Sigmoid colon (tissue), 7 donors: ENCODE measurements around the gene ATP9A. TPM values are rescaled to one million over a fixed set of nuclear protein-coding genes. Genes with fewer than 3 reads are reported as not detected.
"Not testable (repeated sequence)": the region's sequence is repeated elsewhere in the genome, so short reads cannot be mapped to it uniquely, and the experiment has no call there.

ENCODE experiments used
- DNase-seq: peaks from one replicate; pipeline ENCODE4 v3.0.0-alpha.2; 2019
- H3K27ac ChIP-seq, 4 donors: fragments of 200-600 bp; sonication (generic); one replicate each; pipeline ENCODE4 v1.5.1; 2016 to 2019; ENCODE audit warnings: mild to moderate bottlenecking in 1 of 4
- H3K27me3 ChIP-seq, 3 donors: fragments of 200-600 bp; sonication (generic); one replicate each; pipeline ENCODE4 v1.5.1; 2019; ENCODE audit warnings: mild to moderate bottlenecking in 1 of 3
- H3K36me3 ChIP-seq, 4 donors: fragments of 200-600 bp; sonication (generic); one replicate each; pipeline ENCODE4 v1.5.1; 2016 to 2019
- H3K4me1 ChIP-seq, 4 donors: fragments of 200-600 bp; sonication (generic); one replicate each; pipeline ENCODE4 v1.5.1; 2017 to 2019
- H3K4me3 ChIP-seq, 4 donors: fragments of 200-600 bp; sonication (generic); one replicate each; pipeline ENCODE4 v1.5.1; 2017 to 2019; ENCODE audit warnings: mild to moderate bottlenecking in 2 of 4, moderate library complexity in 1 of 4
- H3K9me3 ChIP-seq, 4 donors: fragments of 200-600 bp in 3 of 4; sonication (generic) in 3 of 4; one replicate each; pipeline versions ENCODE4 v1.5.1 to v1.6.1; 2013 to 2019
- EP300 ChIP-seq, 4 donors: sonication (generic); formaldehyde crosslinking; IDR thresholded peaks; one replicate each; pipeline ENCODE4 v1.6.1; 2017; ENCODE audit warnings: antibody characterized with exemption in 4 of 4
- POLR2A ChIP-seq, 2 donors: fragments of 450-650 bp; IDR thresholded peaks; one replicate each; pipeline ENCODE4 v1.6.1; 2016; ENCODE audit warnings: antibody characterized with exemption in 2 of 2, mild to moderate bottlenecking in 2 of 2, moderate library complexity in 2 of 2
- POLR2AphosphoS5 ChIP-seq, 4 donors: sonication (generic); formaldehyde crosslinking; IDR thresholded peaks; one replicate each; pipeline ENCODE4 v1.6.1; 2017; ENCODE audit warnings: antibody characterized with exemption in 4 of 4
- WGBS, 2 donors: extraction: QIAGEN DNeasy Blood & Tissue Kit; methylation state at CpG; one replicate each; pipeline ENCODE4 v1.1.7; 2013; 5-methylcytosine and 5-hydroxymethylcytosine counted together
- intact Hi-C: fragments of 100-400 bp; cut with DNase I; formaldehyde crosslinking; loops from one replicate; pipeline ENCODE4 v1.15.1; 2023
- polyA plus RNA-seq, 3 donors: library from polyadenylated mRNA; stranded (reverse); fragments of 200-250 nt; gene quantifications; one replicate each; pipeline ENCODE4 v1.2.3, GENCODE V29; 2013
- total RNA-seq, 4 donors: library from RNA; depleted of rRNA; stranded (reverse); fragments of >200 nt; gene quantifications; one replicate each; pipeline ENCODE4 v1.1.0, GENCODE V29; 2016
- TF ChIP-seq, protein P1 (sequence below), 4 experiments: fragments of 450-650 bp in 3 of 4; fragments of 200-600 bp in 1 of 4; IDR thresholded peaks; one replicate each; pipeline ENCODE4 v1.5.1; 2016 to 2019; ENCODE audit warnings: antibody characterized with exemption in 4 of 4, mild to moderate bottlenecking in 3 of 4, moderate library complexity in 2 of 4
- donor health status: healthy with polysubstance abuse.
- donor health status: Bipolar disorder and iron deficiency.
- donor health status: healthy.

ATP9A gene
- total and polyA plus RNA-seq, 7 donors = 4.2 to 34.8 (median 31.0) TPM

DNA sequence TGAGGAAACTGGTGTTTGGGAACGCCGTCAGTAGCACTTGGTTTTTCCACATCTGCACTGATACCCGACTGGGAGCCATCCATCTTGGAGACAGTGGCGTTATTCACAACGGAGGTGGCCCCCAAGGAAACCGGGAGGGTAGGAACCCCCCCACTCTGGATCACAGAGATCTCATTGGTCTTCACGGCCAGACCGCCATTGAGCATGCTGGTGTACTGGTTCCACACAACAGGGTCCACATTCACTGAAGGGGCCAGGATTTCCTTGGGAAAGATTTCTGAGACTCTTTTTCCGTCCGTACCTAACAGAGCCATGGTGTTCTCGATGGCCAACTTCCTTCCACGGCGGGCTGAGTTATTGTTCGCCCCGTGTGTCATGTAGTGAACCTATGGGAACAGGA is 16.1 kb upstream of the ATP9A start:
- 89 to 95% methylated on average over 15 of the region's 15 CpGs for WGBS, 2 donors
- H3K4me3 ChIP-seq = no peak overlapping the region
- no peaks in the 10 kb centered on the region for H3K4me1 ChIP-seq
- H3K36me3 ChIP-seq = no peaks in the 10 kb centered on the region
- H3K9me3 ChIP-seq = peaks cover 0 to 3% (median 0%) of the 10 kb centered on the region in 4 donors
- DNase-seq = no peak
- TF ChIP-seq, protein P1, sequence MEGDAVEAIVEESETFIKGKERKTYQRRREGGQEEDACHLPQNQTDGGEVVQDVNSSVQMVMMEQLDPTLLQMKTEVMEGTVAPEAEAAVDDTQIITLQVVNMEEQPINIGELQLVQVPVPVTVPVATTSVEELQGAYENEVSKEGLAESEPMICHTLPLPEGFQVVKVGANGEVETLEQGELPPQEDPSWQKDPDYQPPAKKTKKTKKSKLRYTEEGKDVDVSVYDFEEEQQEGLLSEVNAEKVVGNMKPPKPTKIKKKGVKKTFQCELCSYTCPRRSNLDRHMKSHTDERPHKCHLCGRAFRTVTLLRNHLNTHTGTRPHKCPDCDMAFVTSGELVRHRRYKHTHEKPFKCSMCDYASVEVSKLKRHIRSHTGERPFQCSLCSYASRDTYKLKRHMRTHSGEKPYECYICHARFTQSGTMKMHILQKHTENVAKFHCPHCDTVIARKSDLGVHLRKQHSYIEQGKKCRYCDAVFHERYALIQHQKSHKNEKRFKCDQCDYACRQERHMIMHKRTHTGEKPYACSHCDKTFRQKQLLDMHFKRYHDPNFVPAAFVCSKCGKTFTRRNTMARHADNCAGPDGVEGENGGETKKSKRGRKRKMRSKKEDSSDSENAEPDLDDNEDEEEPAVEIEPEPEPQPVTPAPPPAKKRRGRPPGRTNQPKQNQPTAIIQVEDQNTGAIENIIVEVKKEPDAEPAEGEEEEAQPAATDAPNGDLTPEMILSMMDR (IDR thresholded peaks at IDR 0.05) = no peak
- TF ChIP-seq POLR2AphosphoS5 (IDR thresholded peaks at IDR 0.05) (no peak), EP300 (IDR thresholded peaks at IDR 0.05) (no peak), POLR2A (IDR thresholded peaks at IDR 0.05) (no peak)
- no peak overlapping the region for H3K27ac ChIP-seq
- no peaks in the 10 kb centered on the region for H3K27me3 ChIP-seq
- intact Hi-C loops = no loop called here

DNA sequence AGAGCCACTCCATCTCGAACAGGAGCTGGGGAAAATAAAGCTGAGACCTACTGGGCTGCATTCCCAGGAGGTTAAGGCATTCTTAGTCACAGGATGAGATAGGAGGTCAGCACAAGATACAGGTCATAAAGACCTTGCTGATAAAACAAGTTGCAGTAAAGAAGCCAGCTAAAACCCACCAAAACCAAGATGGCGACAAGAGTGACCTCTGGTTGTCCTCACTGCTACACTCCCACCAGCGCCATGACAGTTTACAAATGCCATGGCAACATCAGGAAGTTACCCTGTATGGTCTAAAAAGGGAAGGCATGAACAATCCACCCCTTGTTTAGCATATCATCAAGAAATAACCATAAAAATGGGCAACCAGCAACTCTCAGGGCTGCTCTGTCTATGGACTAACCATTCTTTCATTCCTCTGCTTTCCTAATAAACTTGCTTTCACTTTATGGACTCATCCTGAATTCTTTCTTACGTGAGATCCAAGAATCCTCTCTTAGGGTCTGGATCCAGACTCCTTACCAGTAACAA is 10.1 kb upstream of the ATP9A start:
- H3K36me3 ChIP-seq, H3K27ac ChIP-seq, H3K4me3 ChIP-seq, intact Hi-C loops, DNase-seq, H3K4me1 ChIP-seq, H3K27me3 ChIP-seq, H3K9me3 ChIP-seq: not testable (repeated sequence)
- 90 to 95% methylated on average over 4 of the region's 4 CpGs for WGBS, 2 donors

DNA sequence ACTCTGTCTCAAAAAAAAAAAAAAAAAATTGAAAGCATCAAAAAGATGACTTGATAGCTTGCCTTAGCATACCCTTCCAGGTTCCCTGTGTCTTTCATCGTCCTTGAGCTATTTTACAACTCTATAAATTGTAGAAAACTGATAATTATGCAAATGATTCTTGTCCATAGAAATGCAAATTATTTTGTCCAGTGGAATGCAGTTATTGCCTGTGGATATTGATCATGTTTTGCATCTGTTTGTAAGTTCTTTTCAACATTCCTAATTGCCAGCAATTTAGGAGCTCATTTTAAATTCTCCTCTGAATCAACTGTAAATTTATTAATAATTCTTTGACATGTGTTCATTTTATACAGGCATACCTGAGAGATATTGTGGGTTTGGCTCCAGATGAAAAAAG is 7.1 kb upstream of the ATP9A start:
- Histone ChIP-seq H3K4me3 (no peak overlapping the region), H3K36me3 (no peaks in the 10 kb centered on the region), H3K27ac (no peak overlapping the region), H3K4me1 (no peaks in the 10 kb centered on the region), H3K9me3 (peaks cover 0 to 3% (median 0%) of the 10 kb centered on the region in 4 donors), H3K27me3 (no peaks in the 10 kb centered on the region)
- WGBS, 2 donors = 62 to 83% methylated on average over 1 of the region's 1 CpG
- DNase-seq = no peak
- no peak for TF ChIP-seq POLR2AphosphoS5 (IDR thresholded peaks at IDR 0.05)
- no peak for TF ChIP-seq POLR2A (IDR thresholded peaks at IDR 0.05)
- no peak for TF ChIP-seq EP300 (IDR thresholded peaks at IDR 0.05)
- TF ChIP-seq, protein P1 (IDR thresholded peaks at IDR 0.05) = no peak
- intact Hi-C loops = no loop called here

DNA sequence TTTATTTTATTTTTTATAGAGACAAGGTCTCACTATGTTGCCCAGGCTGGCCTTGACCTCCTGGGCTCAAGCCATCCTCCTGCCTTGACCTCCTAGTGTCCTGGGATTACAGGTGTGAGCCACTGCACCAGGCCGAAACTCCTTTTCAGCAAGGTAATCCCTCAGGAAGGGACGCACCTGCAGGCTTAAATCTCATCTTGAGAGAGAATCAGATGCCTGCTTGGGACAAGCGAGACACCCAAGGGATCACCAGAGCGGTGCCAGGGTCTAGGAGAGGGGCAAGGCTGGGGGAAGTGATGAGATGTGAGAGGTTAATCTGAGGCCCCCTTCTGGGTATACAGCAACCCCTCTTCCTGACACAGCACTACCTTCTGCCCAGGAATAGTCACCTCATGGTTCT is 4.0 kb upstream of the ATP9A start:
- Histone ChIP-seq H3K36me3 (no peaks in the 10 kb centered on the region), H3K27me3 (no peaks in the 10 kb centered on the region), H3K27ac (no peak overlapping the region), H3K4me3 (no peak overlapping the region), H3K9me3 (no peaks in the 10 kb centered on the region), H3K4me1 (peaks cover 0 to 5% (median 2%) of the 10 kb centered on the region in 4 donors)
- no peak for DNase-seq
- 95% methylated on average over 4 of the region's 4 CpGs for WGBS, 2 donors
- intact Hi-C loops = no loop called here
- TF ChIP-seq EP300 (IDR thresholded peaks at IDR 0.05) = no peak

DNA sequence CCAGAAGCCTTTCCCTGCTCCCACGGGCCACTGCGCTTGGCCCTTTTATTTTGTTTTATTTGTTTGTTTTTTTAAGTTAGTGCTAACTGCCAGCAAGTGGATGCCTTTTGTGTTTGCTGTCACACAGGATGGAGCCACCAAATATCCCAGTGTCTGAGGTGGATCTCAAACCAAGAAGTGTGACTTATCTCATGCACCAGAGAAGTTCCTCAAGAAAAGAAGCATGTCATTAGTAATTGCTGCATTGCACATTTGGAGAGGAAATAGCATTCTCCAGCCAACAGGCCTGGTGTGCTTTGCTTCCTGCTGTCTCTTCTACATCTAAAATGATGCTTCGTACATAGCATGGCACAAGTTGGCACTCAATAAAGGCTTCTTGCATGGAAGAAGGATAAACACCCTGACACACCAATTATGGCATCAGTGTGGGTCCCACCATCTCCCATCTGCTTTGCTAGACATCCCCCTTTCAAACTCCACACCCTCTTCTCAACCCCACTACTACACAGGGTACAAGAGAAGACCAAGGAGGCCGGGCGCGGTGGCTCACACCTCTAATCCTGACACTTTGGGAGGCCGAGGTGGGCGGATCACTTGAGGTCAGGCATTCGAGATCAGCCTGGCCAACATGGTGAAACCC is 1.9 kb upstream of the ATP9A start:
- Histone ChIP-seq H3K27me3 (no peaks in the 10 kb centered on the region), H3K4me3 (no peak overlapping the region), H3K4me1 (peaks cover 0 to 13% (median 9%) of the 10 kb centered on the region in 4 donors), H3K27ac (no peak overlapping the region), H3K9me3 (no peaks in the 10 kb centered on the region), H3K36me3 (no peaks in the 10 kb centered on the region)
- WGBS, 2 donors = 90 to 92% methylated on average over 9 of the region's 9 CpGs
- no peak for DNase-seq
- TF ChIP-seq EP300 (IDR thresholded peaks at IDR 0.05) = no peak
- no peak for TF ChIP-seq POLR2AphosphoS5 (IDR thresholded peaks at IDR 0.05)
- TF ChIP-seq POLR2A (IDR thresholded peaks at IDR 0.05) = no peak
- TF ChIP-seq, protein P1 (IDR thresholded peaks at IDR 0.05) = no peak
- intact Hi-C loops = loop anchor here (10.0 kb wide), 1 partner anchor 135 kb away; no protein-coding TSS in a partner anchor
